Parathyroid adenoma (tissue), 2 donors: ENCODE results near the gene MMP17.

Source experiments
- H2AFZ ChIP-seq: fragments of 300-600 bp; sonication (generic); one replicate; pipeline ENCODE4 v1.7.0; 2017; ENCODE audit warnings: antibody characterized with exemption, mild to moderate bottlenecking
- H3K27ac ChIP-seq: fragments of 300-600 bp; sonication (generic); one replicate; pipeline ENCODE4 v1.7.0; 2017
- H3K27me3 ChIP-seq: fragments of 300-600 bp; sonication (generic); one replicate; pipeline ENCODE4 v1.7.0; 2017; ENCODE audit warnings: low read length; ENCODE audit not compliant: control insufficient read depth, insufficient read depth
- H3K36me3 ChIP-seq: fragments of 300-600 bp; sonication (generic); one replicate; pipeline ENCODE4 v1.7.0; 2017; ENCODE audit warnings: low read length; ENCODE audit not compliant: control insufficient read depth, insufficient read depth
- H3K4me1 ChIP-seq: fragments of 300-600 bp; sonication (generic); one replicate; pipeline ENCODE4 v1.7.0; 2017; ENCODE audit warnings: control low read depth
- H3K4me2 ChIP-seq: fragments of 300-600 bp; sonication (generic); one replicate; pipeline ENCODE4 v1.7.0; 2017; ENCODE audit warnings: low read length
- H3K4me3 ChIP-seq: fragments of 300-600 bp; sonication (generic); one replicate; pipeline ENCODE4 v1.7.0; 2017; ENCODE audit warnings: low read depth, low read length
- H3K79me2 ChIP-seq: fragments of 300-600 bp; sonication (generic); one replicate; pipeline ENCODE4 v1.7.0; 2017; ENCODE audit warnings: control low read depth
- H3K9ac ChIP-seq: fragments of 300-600 bp; sonication (generic); one replicate; pipeline ENCODE4 v1.7.0; 2017; ENCODE audit warnings: mild to moderate bottlenecking
- H3K9me3 ChIP-seq: fragments of 300-600 bp; sonication (generic); one replicate; pipeline ENCODE4 v1.7.0; 2017; ENCODE audit warnings: low read length; ENCODE audit not compliant: control insufficient read depth
- TF ChIP-seq, protein P1 (sequence below): fragments of 300-600 bp; sonication (generic); IDR thresholded peaks from one replicate; pipeline ENCODE4 v1.7.0; 2017; ENCODE audit warnings: antibody characterized with exemption, mild to moderate bottlenecking
- donor health status: primary hyperparathyroidism.

MMP17 gene

DNA sequence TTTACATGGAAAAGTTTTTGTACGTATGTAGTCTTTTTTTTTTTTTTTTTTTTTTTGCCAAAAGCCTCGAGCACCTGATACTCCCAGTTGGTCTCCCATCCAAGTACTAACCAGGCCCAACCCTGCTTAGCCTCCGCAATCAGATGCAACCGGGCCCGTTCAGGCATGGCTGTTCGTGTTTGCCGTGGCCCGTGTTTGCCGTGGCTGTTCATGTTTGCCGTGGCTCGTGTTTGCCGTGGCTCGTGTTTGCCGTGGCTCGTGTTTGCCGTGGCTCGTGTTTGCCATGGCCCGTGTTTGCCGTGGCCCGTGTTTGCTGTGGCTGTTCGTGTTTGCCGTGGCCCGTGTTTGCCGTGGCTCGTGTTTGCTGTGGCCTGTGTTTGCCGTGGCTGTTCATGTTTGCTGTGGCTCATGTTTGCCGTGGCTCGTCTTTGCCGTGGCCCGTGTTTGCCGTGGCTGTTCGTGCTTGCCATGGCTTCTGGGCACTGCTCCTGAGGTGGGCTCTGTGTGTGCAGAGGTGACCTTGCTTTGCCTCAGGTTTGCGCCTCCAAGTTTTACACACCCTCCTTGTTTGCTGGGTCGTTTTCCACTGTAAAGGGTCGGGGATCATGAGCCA, 26.8 kb upstream of the MMP17 start:
- TF ChIP-seq, protein P1, sequence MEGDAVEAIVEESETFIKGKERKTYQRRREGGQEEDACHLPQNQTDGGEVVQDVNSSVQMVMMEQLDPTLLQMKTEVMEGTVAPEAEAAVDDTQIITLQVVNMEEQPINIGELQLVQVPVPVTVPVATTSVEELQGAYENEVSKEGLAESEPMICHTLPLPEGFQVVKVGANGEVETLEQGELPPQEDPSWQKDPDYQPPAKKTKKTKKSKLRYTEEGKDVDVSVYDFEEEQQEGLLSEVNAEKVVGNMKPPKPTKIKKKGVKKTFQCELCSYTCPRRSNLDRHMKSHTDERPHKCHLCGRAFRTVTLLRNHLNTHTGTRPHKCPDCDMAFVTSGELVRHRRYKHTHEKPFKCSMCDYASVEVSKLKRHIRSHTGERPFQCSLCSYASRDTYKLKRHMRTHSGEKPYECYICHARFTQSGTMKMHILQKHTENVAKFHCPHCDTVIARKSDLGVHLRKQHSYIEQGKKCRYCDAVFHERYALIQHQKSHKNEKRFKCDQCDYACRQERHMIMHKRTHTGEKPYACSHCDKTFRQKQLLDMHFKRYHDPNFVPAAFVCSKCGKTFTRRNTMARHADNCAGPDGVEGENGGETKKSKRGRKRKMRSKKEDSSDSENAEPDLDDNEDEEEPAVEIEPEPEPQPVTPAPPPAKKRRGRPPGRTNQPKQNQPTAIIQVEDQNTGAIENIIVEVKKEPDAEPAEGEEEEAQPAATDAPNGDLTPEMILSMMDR = no peak
- Histone ChIP-seq H3K4me2 (no peak overlapping the region), H3K27me3 (no peaks in the 10 kb centered on the region), H3K36me3 (no peaks in the 10 kb centered on the region), H3K9me3 (no peaks in the 10 kb centered on the region), H3K4me1 (peaks cover 3% of the 10 kb centered on the region), H2AFZ (no peak overlapping the region), H3K27ac (no peak overlapping the region), H3K4me3 (no peak overlapping the region), H3K9ac (no peak overlapping the region), H3K79me2 (no peaks in the 10 kb centered on the region)

DNA sequence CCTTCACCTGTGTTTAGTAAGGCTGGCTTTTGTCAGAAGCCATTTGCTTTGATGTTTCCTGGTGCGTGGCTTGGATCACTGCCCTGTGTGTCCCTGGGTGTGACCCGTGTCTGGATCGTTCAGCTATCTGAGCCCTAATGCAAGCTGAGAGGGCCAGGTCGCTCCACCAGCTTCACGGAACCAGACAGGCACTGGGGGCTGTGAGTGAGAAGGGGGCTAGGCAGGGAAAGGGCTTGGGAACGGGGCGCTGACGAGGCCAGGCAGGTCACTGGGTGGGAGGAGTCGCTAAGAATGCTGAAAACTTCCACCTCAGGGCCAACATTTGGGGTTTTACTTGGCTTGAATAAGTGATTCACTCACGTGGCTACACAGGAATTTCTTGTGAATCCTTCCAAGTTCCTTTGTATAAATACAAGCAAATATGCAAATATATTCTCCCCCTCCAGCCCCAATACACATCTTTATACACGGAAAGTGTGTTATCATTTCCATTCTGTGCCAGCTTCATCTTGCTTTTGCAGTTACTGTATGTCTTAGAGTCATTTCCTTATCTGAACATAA, 24.2 kb upstream of the MMP17 start:
- no peak overlapping the region for H3K27ac ChIP-seq
- H3K27me3 ChIP-seq = no peaks in the 10 kb centered on the region
- H3K9ac ChIP-seq = no peak overlapping the region
- no peaks in the 10 kb centered on the region for H3K79me2 ChIP-seq
- no peaks in the 10 kb centered on the region for H3K9me3 ChIP-seq
- H2AFZ ChIP-seq = peak overlapping the region; percentile 5
- H3K4me3 ChIP-seq = no peak overlapping the region
- peaks cover 3% of the 10 kb centered on the region for H3K4me1 ChIP-seq
- TF ChIP-seq, protein P1 = no peak
- no peaks in the 10 kb centered on the region for H3K36me3 ChIP-seq
- no peak overlapping the region for H3K4me2 ChIP-seq

DNA sequence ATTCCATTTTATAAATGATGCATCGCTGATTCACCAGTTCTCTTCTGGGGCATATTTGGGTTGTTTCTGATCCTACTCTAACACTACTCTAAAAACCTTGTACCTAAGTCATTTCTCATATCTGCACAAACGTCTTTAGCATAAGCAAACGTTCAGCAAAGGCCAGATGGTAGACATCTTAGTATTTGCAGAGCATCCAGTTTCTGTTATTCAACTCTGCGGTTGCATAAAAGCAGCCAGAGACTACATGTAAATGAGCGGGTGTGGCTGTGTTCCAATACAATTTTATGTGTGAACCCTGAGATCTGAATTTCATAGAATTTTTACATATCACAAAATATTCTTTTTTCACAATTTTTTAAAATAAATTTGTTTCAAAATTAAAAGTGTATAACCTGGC, 22.8 kb upstream of the MMP17 start:
- no peaks in the 10 kb centered on the region for H3K36me3 ChIP-seq
- TF ChIP-seq, protein P1 = no peak
- peaks cover 3% of the 10 kb centered on the region for H3K4me1 ChIP-seq
- H3K9me3 ChIP-seq = no peaks in the 10 kb centered on the region
- no peaks in the 10 kb centered on the region for H3K79me2 ChIP-seq
- H3K27me3 ChIP-seq = no peaks in the 10 kb centered on the region
- no peak overlapping the region for H3K9ac ChIP-seq
- no peak overlapping the region for H3K4me3 ChIP-seq
- H2AFZ ChIP-seq = no peak overlapping the region
- H3K27ac ChIP-seq = no peak overlapping the region
- H3K4me2 ChIP-seq = no peak overlapping the region

DNA sequence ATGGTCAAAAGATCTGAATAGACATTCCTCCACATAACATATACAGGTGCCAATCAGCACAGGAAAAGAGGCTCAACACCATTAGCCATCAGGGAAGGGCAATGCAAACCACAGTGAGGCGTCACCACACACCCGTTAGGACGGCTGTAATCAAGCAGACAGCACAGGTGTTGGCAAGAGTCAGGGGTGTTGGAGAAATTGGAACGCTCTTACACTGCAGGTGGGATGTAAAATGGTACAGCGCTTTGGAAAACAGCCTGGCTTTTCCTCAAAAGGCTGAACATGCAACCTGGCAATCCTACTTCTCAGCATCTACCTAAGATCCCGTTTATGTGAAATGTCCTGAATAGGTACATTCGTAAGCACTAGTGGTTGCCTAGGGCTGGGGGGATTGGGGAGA, 21.5 kb upstream of the MMP17 start:
- H3K4me2 ChIP-seq = no peak overlapping the region
- H2AFZ ChIP-seq = no peak overlapping the region
- H3K4me1 ChIP-seq = peaks cover 3% of the 10 kb centered on the region
- TF ChIP-seq, protein P1 = no peak
- no peak overlapping the region for H3K4me3 ChIP-seq
- no peaks in the 10 kb centered on the region for H3K9me3 ChIP-seq
- H3K9ac ChIP-seq = no peak overlapping the region
- H3K27ac ChIP-seq = no peak overlapping the region
- H3K36me3 ChIP-seq = no peaks in the 10 kb centered on the region
- H3K79me2 ChIP-seq = no peaks in the 10 kb centered on the region
- H3K27me3 ChIP-seq = no peaks in the 10 kb centered on the region
